OCI-LY7 (cell line): ENCODE results near the gene ZCRB1.

Experiments
- EZH2phosphoT487 ChIP-seq: fragments of 200-600 bp; sonication (generic); IDR thresholded peaks from 2 replicates; pipeline ENCODE4 v1.6.1; 2018; ENCODE audit warnings: low read depth, borderline replicate concordance, mild to moderate bottlenecking, mixed run types, antibody characterized with exemption, low read length, moderate library complexity, mixed read lengths
- TF ChIP-seq, protein P1 (sequence below): fragments of 200-600 bp; sonication (generic); conservative IDR thresholded peaks from 2 replicates; pipeline ENCODE4 v1.5.1; 2014; ENCODE audit warnings: mild to moderate bottlenecking, antibody characterized with exemption, low read length, moderate library complexity, mixed read lengths

DNA sequence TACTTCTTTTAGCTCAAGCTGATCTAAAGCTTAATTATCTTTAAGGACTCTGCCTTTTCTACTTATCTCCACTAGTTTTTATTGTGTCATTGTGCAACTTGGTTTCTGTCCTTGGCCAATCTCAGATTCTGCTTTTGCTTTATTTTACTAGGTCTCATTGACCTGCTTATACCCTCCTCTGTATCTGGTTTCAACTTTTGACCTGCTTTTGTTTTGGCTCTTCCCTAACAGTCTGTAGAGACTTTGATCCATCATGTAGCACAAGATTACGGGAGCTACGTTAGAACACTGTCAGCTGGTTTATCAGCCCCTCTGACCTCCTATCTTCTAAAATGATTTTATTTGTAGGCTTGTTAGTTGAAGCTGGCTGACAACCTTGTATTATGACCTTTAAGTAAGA, 43.6 kb downstream of the ZCRB1 start:
- TF ChIP-seq, protein P1, sequence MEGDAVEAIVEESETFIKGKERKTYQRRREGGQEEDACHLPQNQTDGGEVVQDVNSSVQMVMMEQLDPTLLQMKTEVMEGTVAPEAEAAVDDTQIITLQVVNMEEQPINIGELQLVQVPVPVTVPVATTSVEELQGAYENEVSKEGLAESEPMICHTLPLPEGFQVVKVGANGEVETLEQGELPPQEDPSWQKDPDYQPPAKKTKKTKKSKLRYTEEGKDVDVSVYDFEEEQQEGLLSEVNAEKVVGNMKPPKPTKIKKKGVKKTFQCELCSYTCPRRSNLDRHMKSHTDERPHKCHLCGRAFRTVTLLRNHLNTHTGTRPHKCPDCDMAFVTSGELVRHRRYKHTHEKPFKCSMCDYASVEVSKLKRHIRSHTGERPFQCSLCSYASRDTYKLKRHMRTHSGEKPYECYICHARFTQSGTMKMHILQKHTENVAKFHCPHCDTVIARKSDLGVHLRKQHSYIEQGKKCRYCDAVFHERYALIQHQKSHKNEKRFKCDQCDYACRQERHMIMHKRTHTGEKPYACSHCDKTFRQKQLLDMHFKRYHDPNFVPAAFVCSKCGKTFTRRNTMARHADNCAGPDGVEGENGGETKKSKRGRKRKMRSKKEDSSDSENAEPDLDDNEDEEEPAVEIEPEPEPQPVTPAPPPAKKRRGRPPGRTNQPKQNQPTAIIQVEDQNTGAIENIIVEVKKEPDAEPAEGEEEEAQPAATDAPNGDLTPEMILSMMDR: no peak
- TF ChIP-seq EZH2phosphoT487: no peak
